Transverse colon (tissue), 4 donors: ENCODE results near the gene RPA1. TPM values are rescaled to one million over a fixed set of nuclear protein-coding genes. Genes with fewer than 3 reads are reported as not detected.
"Not testable (repeated sequence)": the region's sequence is repeated elsewhere in the genome, so short reads cannot be mapped to it uniquely, and the experiment has no call there.

Experiments used
- DNase-seq: peaks from one replicate; pipeline ENCODE4 v3.0.0-alpha.2; 2019
- H3K27ac ChIP-seq, 4 donors: fragments of 200-600 bp; sonication (generic); 2 replicates each; pipeline ENCODE4 v1.5.1; 2016 to 2018; ENCODE audit warnings: inconsistent platforms in 4 of 4
- H3K27me3 ChIP-seq: fragments of 200-600 bp; sonication (generic); 2 replicates; pipeline ENCODE4 v1.5.1; 2017; ENCODE audit warnings: inconsistent platforms
- H3K36me3 ChIP-seq, 4 donors: fragments of 200-600 bp; sonication (generic); 2 replicates each; pipeline ENCODE4 v1.5.1; 2017 to 2019; ENCODE audit warnings: inconsistent platforms in 4 of 4
- H3K4me1 ChIP-seq, 4 donors: fragments of 200-600 bp; sonication (generic); 2 replicates each; pipeline ENCODE4 v1.5.1; 2017 to 2020; ENCODE audit warnings: inconsistent platforms in 4 of 4
- H3K4me3 ChIP-seq, 4 donors: fragments of 200-600 bp; sonication (generic); 1 replicate in 1 of 4; 2 replicates in 3 of 4; pipeline versions ENCODE4 v1.5.1 to v1.6.1; 2017 to 2019; ENCODE audit warnings: inconsistent platforms in 4 of 4
- H3K9me3 ChIP-seq, 2 donors: fragments of 200-600 bp; sonication (generic); 2 replicates each; pipeline ENCODE4 v1.5.1; 2017 to 2019; ENCODE audit warnings: inconsistent platforms in 2 of 2
- EP300 ChIP-seq: sonication (generic); formaldehyde crosslinking; IDR thresholded peaks from one replicate; pipeline ENCODE4 v1.6.1; 2017; ENCODE audit warnings: antibody characterized with exemption, low read depth
- POLR2A ChIP-seq: fragments of 450-650 bp; IDR thresholded peaks from one replicate; pipeline ENCODE4 v1.6.1; 2016; ENCODE audit warnings: antibody characterized with exemption, mild to moderate bottlenecking, moderate library complexity
- POLR2AphosphoS5 ChIP-seq, 3 donors: sonication (generic); formaldehyde crosslinking; IDR thresholded peaks; one replicate each; pipeline ENCODE4 v1.6.1; 2016; ENCODE audit warnings: antibody characterized with exemption in 3 of 3
- WGBS, 2 donors: methylation state at CpG; one replicate each; pipeline ENCODE4 v1.1.5; 2018; ENCODE audit warnings: low coverage in 1 of 2; 5-methylcytosine and 5-hydroxymethylcytosine counted together
- in situ Hi-C, 4 donors: fragments of 200-750 bp; cut with MboI; loops; one replicate each; pipeline versions ENCODE4 v1.15.0 to v1.15.1; 2017; ENCODE audit warnings: low sequenced_read_pairs in 3 of 4, low pct_ligation_motif_present in 1 of 4, low pct_unique_long_range_greater_than_20kb in 1 of 4
- intact Hi-C: fragments of 100-400 bp; cut with DNase I; formaldehyde crosslinking; loops from one replicate; pipeline ENCODE4 v1.15.1; 2023; ENCODE audit warnings: low total_unique reads
- total RNA-seq, 4 donors: library from RNA; depleted of rRNA; stranded (reverse); fragments of >200 nt; gene quantifications; one replicate each; pipeline ENCODE4 v1.1.0, GENCODE V29; 2016
- TF ChIP-seq, protein P1 (sequence below), 5 experiments: fragments of 200-600 bp in 3 of 5; fragments of 450-650 bp in 2 of 5; sonication (generic) in 3 of 5; IDR thresholded peaks; 1 replicate in 2 of 5; 2 replicates in 3 of 5; pipeline ENCODE4 v1.5.1; 2016 to 2017; ENCODE audit warnings: antibody characterized with exemption in 5 of 5, inconsistent platforms in 3 of 5, mild to moderate bottlenecking in 2 of 5, moderate library complexity in 1 of 5

The RPA1 gene
- total RNA-seq, 4 donors from 2014 or later, result 6.4 to 160 (median 23.9) TPM

DNA sequence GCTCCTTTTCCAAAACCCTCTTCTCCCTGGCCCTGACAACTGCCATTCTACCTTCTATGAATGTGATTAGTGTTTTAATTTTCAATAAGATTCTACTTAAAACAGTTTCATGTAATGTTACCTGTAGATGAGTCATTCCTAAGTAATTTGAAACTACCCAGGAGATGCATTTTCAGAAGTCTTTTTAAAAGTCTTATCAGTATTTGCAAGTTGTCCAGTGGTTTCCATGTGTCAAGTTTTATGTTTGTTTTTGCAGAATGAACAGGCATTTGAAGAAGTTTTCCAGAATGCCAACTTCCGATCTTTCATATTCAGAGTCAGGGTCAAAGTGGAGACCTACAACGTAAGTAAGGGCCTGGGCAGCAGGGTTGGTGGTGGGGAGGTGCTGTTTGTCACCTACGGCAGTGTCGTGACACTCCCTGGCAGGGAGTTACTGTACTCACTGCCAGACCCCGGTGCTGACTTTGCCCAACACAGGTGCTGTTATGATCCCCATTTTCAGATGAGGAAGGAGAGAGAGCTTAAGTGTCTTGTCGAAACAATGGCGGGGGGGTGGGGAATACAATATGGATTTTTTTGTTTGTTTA lies 65.0 kb downstream of the RPA1 start:
- intact Hi-C loops, result no loop called here
- H3K27me3 ChIP-seq, result no peaks in the 10 kb centered on the region
- in situ Hi-C loops, result loop anchor here in 1 of 4 donors (25.0 kb wide), 1 partner anchor 392 kb away; no protein-coding TSS in a partner anchor
- no peaks in the 10 kb centered on the region for H3K4me1 ChIP-seq
- H3K27ac ChIP-seq, result no peak overlapping the region
- no peak for DNase-seq
- WGBS, 2 donors, result 95% methylated on average over 4 to 7 of the region's 7 CpGs
- H3K4me3 ChIP-seq, result no peak overlapping the region
- H3K9me3 ChIP-seq, result no peaks in the 10 kb centered on the region
- H3K36me3 ChIP-seq, result peaks cover 0 to 30% (median 13%) of the 10 kb centered on the region in 4 donors
- TF ChIP-seq POLR2A, result no peak
- TF ChIP-seq, protein P1, sequence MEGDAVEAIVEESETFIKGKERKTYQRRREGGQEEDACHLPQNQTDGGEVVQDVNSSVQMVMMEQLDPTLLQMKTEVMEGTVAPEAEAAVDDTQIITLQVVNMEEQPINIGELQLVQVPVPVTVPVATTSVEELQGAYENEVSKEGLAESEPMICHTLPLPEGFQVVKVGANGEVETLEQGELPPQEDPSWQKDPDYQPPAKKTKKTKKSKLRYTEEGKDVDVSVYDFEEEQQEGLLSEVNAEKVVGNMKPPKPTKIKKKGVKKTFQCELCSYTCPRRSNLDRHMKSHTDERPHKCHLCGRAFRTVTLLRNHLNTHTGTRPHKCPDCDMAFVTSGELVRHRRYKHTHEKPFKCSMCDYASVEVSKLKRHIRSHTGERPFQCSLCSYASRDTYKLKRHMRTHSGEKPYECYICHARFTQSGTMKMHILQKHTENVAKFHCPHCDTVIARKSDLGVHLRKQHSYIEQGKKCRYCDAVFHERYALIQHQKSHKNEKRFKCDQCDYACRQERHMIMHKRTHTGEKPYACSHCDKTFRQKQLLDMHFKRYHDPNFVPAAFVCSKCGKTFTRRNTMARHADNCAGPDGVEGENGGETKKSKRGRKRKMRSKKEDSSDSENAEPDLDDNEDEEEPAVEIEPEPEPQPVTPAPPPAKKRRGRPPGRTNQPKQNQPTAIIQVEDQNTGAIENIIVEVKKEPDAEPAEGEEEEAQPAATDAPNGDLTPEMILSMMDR (IDR thresholded peaks at IDR 0.05), result no peak
- no peak for TF ChIP-seq EP300
- TF ChIP-seq POLR2AphosphoS5 (IDR thresholded peaks at IDR 0.05), result no peak

DNA sequence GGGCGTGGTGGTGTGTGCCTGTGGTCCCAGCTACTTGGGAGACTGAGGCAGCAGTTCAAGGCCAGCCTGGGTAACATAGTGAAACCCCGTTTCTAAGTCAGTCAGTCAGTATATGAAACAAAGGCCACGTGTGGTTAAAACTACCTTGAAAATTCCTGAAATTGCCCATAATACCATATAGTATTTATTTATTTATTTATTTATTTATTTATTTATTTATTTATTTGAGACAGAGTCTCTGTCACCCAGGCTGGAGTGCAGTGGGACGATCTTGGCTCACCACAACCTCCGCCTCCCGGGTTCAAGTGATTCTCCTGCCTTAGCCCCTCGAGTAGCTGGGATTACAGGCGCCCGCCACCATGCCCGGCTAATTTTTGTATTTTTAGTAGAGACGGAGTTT lies 65.7 kb downstream of the RPA1 start:
- H3K27me3 ChIP-seq, H3K4me3 ChIP-seq, H3K27ac ChIP-seq, H3K9me3 ChIP-seq, DNase-seq, intact Hi-C loops, H3K4me1 ChIP-seq: not testable (repeated sequence)
- H3K36me3 ChIP-seq, result peaks cover 0 to 26% (median 12%) of the 10 kb centered on the region in 4 donors
- in situ Hi-C loops, result loop anchor here in 1 of 4 donors (25.0 kb wide), 1 partner anchor 392 kb away; no protein-coding TSS in a partner anchor
- WGBS, 2 donors, result 91 to 96% methylated on average over 11 of the region's 11 CpGs

DNA sequence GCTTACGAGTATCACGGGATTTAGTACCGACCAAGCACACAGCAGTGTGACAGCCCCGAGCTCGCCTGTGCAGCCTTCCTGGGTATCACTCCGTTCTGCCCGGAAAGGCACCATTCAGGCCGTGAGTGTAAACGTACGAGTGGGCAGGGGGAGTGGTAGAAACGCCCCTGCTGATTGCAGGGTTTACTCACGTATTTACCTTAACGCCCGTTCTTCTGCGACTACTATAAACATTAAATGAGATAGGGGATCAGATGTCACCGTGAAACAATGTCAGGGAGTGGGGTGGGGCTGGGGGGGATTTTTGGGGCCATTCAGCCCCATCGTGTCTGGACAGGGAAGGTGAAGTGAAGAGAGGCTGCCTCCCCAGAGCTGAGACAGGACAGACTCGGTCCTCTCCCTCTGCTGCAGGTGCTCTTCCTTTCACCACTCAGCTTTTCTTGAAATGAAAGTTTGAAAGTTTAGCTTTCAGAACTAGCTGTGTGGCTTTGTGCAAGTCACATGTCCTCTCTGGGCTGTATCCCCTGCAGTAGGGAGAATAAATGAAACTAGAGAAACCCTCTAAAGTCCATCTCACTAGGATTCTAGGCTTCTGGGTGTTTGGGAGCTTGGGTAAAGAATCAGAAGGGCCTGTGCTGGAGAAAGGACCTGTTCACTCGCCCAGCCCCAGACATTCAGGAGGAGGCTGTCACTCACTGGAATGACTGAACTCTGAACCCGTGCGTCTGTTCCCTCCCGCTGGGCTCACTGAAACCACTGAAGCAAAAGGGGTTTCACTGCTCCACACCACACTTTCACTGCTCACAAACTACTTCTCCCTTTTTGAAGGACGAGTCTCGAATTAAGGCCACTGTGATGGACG lies 66.7 kb downstream of the RPA1 start:
- intact Hi-C loops, result no loop called here
- no peak overlapping the region for H3K27ac ChIP-seq
- DNase-seq, result no peak
- H3K4me3 ChIP-seq, result no peak overlapping the region
- no peaks in the 10 kb centered on the region for H3K9me3 ChIP-seq
- peaks cover 0 to 19% (median 9%) of the 10 kb centered on the region in 4 donors for H3K36me3 ChIP-seq
- TF ChIP-seq POLR2A, result no peak
- TF ChIP-seq EP300, result no peak
- no peaks in the 10 kb centered on the region for H3K27me3 ChIP-seq
- in situ Hi-C loops, result loop anchor here in 1 of 4 donors (25.0 kb wide), 1 partner anchor 391 kb away; no protein-coding TSS in a partner anchor
- no peaks in the 10 kb centered on the region for H3K4me1 ChIP-seq
- 77 to 79% methylated on average over 6 to 25 of the region's 25 CpGs for WGBS, 2 donors

DNA sequence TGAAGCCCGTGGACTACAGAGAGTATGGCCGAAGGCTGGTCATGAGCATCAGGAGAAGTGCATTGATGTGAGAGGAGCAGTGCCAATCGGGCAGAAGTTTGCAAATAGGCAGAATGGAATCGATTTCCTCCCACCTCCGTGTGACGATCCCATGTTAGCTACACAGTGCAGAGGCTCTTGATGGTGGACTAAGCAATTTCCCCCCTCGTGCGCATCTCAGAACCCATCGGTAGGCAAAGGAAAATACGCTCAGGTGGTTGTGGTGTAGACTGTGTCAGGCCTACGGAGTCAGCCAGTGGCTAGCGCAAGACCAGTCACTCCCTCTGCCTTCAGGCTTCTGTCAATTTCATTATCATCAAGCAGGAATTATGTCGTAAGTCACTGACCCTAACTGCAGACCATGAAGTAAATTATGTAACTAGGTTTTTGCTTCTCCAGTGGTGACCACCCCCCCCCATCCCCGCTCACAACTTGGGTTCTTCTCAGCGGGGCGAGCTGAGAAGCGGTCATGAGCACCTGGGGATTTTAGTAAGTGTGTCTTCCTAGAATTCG lies 67.4 kb downstream of the RPA1 start:
- Histone ChIP-seq H3K4me1 (no peaks in the 10 kb centered on the region), H3K9me3 (no peaks in the 10 kb centered on the region), H3K27me3 (no peaks in the 10 kb centered on the region), H3K36me3 (peaks cover 0 to 19% (median 9%) of the 10 kb centered on the region in 4 donors), H3K27ac (no peak overlapping the region), H3K4me3 (no peak overlapping the region)
- in situ Hi-C loops (loop anchor here in 1 of 4 donors (25.0 kb wide), 1 partner anchor 390 kb away; no protein-coding TSS in a partner anchor), intact Hi-C loops (no loop called here)
- 90 to 96% methylated on average over 3 to 18 of the region's 18 CpGs for WGBS, 2 donors
- TF ChIP-seq, protein P1 (IDR thresholded peaks at IDR 0.05), result no peak
- TF ChIP-seq POLR2AphosphoS5 (IDR thresholded peaks at IDR 0.05), result no peak
- no peak for TF ChIP-seq POLR2A
- no peak for TF ChIP-seq EP300
- DNase-seq, result no peak

DNA sequence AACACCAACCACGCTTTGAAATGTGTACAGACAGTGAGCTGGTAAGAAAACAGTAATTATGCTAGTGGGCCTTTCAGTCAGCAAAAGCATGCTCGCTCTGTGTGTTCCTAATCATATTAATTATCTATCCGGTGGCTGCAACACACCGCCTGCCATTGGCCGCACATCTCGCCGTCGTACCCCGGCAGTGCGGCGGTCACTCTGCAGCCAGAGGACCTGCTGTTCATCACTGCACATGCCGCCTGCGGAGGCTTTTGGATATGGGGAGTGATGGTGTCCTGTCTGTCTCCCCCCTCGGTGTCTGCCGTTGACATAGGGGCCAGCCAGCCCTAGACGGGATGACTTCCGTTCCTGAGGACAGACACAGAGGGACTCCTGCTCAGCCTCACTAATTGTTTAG lies 68.5 kb downstream of the RPA1 start:
- H3K36me3 ChIP-seq, result peaks cover 0 to 19% (median 6%) of the 10 kb centered on the region in 4 donors
- intact Hi-C loops (no loop called here), in situ Hi-C loops (loop anchor here in 1 of 4 donors (25.0 kb wide), 1 partner anchor 389 kb away; no protein-coding TSS in a partner anchor)
- no peak overlapping the region for H3K4me3 ChIP-seq
- H3K27ac ChIP-seq, result no peak overlapping the region
- TF ChIP-seq, protein P1 (IDR thresholded peaks at IDR 0.05), result no peak
- H3K9me3 ChIP-seq, result no peaks in the 10 kb centered on the region
- no peaks in the 10 kb centered on the region for H3K4me1 ChIP-seq
- WGBS, 2 donors, result 50 to 86% methylated on average over 1 to 17 of the region's 17 CpGs
- H3K27me3 ChIP-seq, result no peaks in the 10 kb centered on the region
- no peak for DNase-seq
